Muscle of leg (tissue), 11 donors: ENCODE measurements around the gene CHN2. TPM values are rescaled to one million over a fixed set of nuclear protein-coding genes. Genes with fewer than 3 reads are reported as not detected.
A peak's percentile ranks its signal among the peaks of the same experiment; 100 is the strongest.

Source experiments
- DNase-seq: peaks from one replicate; pipeline ENCODE4 v3.0.0; 2013
- H3K27ac ChIP-seq: one replicate; pipeline ENCODE4 v1.5.1; 2013; ENCODE audit warnings: mild to moderate bottlenecking, low read length, control low read depth
- H3K27me3 ChIP-seq: one replicate; pipeline ENCODE4 v1.6.1; 2013; ENCODE audit warnings: low read length; ENCODE audit not compliant: control insufficient read depth, insufficient read depth
- H3K36me3 ChIP-seq: one replicate; pipeline ENCODE4 v1.6.1; 2013; ENCODE audit warnings: low read length; ENCODE audit not compliant: control insufficient read depth, insufficient read depth
- H3K4me1 ChIP-seq: one replicate; pipeline ENCODE4 v1.6.1; 2013; ENCODE audit warnings: low read length; ENCODE audit not compliant: control insufficient read depth, insufficient read depth
- H3K4me3 ChIP-seq: one replicate; pipeline ENCODE4 v1.5.1; 2013; ENCODE audit warnings: low read length, control low read depth
- H3K9me3 ChIP-seq: replicated peaks from 2 replicates; pipeline ENCODE4 v1.6.1; 2013; ENCODE audit warnings: low read depth, low read length; ENCODE audit not compliant: control insufficient read depth
- WGBS: methylation state at CpG from one replicate; pipeline ENCODE4 v1.1.5; 2013; ENCODE audit warnings: missing lambda C conversion rate; ENCODE audit not compliant: insufficient coverage; 5-methylcytosine and 5-hydroxymethylcytosine counted together
- polyA plus RNA-seq, 8 donors: library from polyadenylated mRNA; unstranded; fragments of 120-200 nt; gene quantifications; one replicate each; pipeline versions ENCODE4 v1.2.1 to v1.2.3, GENCODE V29; 2013; ENCODE audit warnings: inconsistent platforms in 1 of 8, low replicate concordance in 1 of 8; ENCODE audit not compliant: insufficient read length in 8 of 8, insufficient read depth in 1 of 8
- total RNA-seq: library from RNA; stranded (reverse); fragments of 120-200 nt; gene quantifications from one replicate; pipeline ENCODE4 v1.2.4, GENCODE V29; 2013

CHN2 gene
- total and polyA plus RNA-seq, 9 donors, result 7.6 to 18.2 (median 10.2) TPM

GRCh38 chr7:29236071-29236580, 41.6 kb downstream of the CHN2 start:
- Histone ChIP-seq H3K4me3 (no peak overlapping the region), H3K4me1 (no peaks in the 10 kb centered on the region), H3K9me3 (no peaks in the 10 kb centered on the region), H3K36me3 (no peaks in the 10 kb centered on the region), H3K27me3 (no peaks in the 10 kb centered on the region), H3K27ac (no peak overlapping the region)
- no peak for DNase-seq
- no CpG with 5 or more reads among the region's 1 CpG for WGBS

GRCh38 chr7:29236649-29237048, 42.1 kb downstream of the CHN2 start:
- Histone ChIP-seq H3K9me3 (no peaks in the 10 kb centered on the region), H3K27me3 (no peaks in the 10 kb centered on the region), H3K36me3 (no peaks in the 10 kb centered on the region), H3K4me1 (no peaks in the 10 kb centered on the region), H3K27ac (no peak overlapping the region), H3K4me3 (no peak overlapping the region)
- DNase-seq, result no peak

- H3K27ac ChIP-seq, result no peak overlapping the region
- no peaks in the 10 kb centered on the region for H3K36me3 ChIP-seq
- H3K4me3 ChIP-seq, result no peak overlapping the region
- 50% methylated on average over 2 of the region's 3 CpGs for WGBS
- peak; percentile 49 for DNase-seq
- H3K9me3 ChIP-seq, result no peaks in the 10 kb centered on the region
- H3K27me3 ChIP-seq, result no peaks in the 10 kb centered on the region
- no peaks in the 10 kb centered on the region for H3K4me1 ChIP-seq
These were observed 42.9 kb downstream of the CHN2 start for GRCh38 chr7:29237489-29237888.

GRCh38 chr7:29239638-29240037, 45.1 kb downstream of the CHN2 start:
- no peaks in the 10 kb centered on the region for H3K4me1 ChIP-seq
- H3K27ac ChIP-seq, result no peak overlapping the region
- DNase-seq, result no peak
- H3K27me3 ChIP-seq, result no peaks in the 10 kb centered on the region
- WGBS, result no CpG with 5 or more reads among the region's 1 CpG
- no peaks in the 10 kb centered on the region for H3K36me3 ChIP-seq
- H3K4me3 ChIP-seq, result no peak overlapping the region
- H3K9me3 ChIP-seq, result no peaks in the 10 kb centered on the region

- Histone ChIP-seq H3K4me1 (no peaks in the 10 kb centered on the region), H3K4me3 (no peak overlapping the region), H3K9me3 (no peaks in the 10 kb centered on the region), H3K27me3 (no peaks in the 10 kb centered on the region), H3K36me3 (no peaks in the 10 kb centered on the region), H3K27ac (no peak overlapping the region)
- DNase-seq, result no peak
- no CpG with 5 or more reads among the region's 3 CpGs for WGBS
These were observed 47.7 kb downstream of the CHN2 start for GRCh38 chr7:29242265-29242664.

GRCh38 chr7:29243910-29244655, 49.5 kb downstream of the CHN2 start:
- Histone ChIP-seq H3K4me1 (no peaks in the 10 kb centered on the region), H3K27me3 (no peaks in the 10 kb centered on the region), H3K9me3 (no peaks in the 10 kb centered on the region), H3K36me3 (no peaks in the 10 kb centered on the region), H3K4me3 (no peak overlapping the region), H3K27ac (no peak overlapping the region)
- DNase-seq, result no peak
- 93% methylated on average over 5 of the region's 11 CpGs for WGBS

- DNase-seq, result no peak
- Histone ChIP-seq H3K36me3 (no peaks in the 10 kb centered on the region), H3K27ac (no peak overlapping the region), H3K9me3 (no peaks in the 10 kb centered on the region), H3K4me1 (no peaks in the 10 kb centered on the region), H3K27me3 (no peaks in the 10 kb centered on the region), H3K4me3 (no peak overlapping the region)
- 90% methylated on average over 5 of the region's 6 CpGs for WGBS
These were observed 52.8 kb downstream of the CHN2 start for GRCh38 chr7:29247224-29247962.

GRCh38 chr7:29247963-29248236, 53.3 kb downstream of the CHN2 start:
- Histone ChIP-seq H3K27ac (no peak overlapping the region), H3K9me3 (no peaks in the 10 kb centered on the region), H3K4me1 (no peaks in the 10 kb centered on the region), H3K4me3 (no peak overlapping the region), H3K36me3 (no peaks in the 10 kb centered on the region), H3K27me3 (no peaks in the 10 kb centered on the region)
- DNase-seq, result no peak
- WGBS, result 83% methylated on average over 3 of the region's 3 CpGs

GRCh38 chr7:29248713-29249382, 54.3 kb downstream of the CHN2 start:
- H3K4me3 ChIP-seq, result no peak overlapping the region
- no peaks in the 10 kb centered on the region for H3K4me1 ChIP-seq
- H3K36me3 ChIP-seq, result no peaks in the 10 kb centered on the region
- no peak overlapping the region for H3K27ac ChIP-seq
- no peaks in the 10 kb centered on the region for H3K27me3 ChIP-seq
- WGBS, result 78% methylated on average over 4 of the region's 8 CpGs
- DNase-seq, result no peak
- H3K9me3 ChIP-seq, result no peaks in the 10 kb centered on the region

GRCh38 chr7:29249383-29249750, 54.8 kb downstream of the CHN2 start:
- Histone ChIP-seq H3K27me3 (no peaks in the 10 kb centered on the region), H3K9me3 (no peaks in the 10 kb centered on the region), H3K27ac (no peak overlapping the region), H3K4me1 (no peaks in the 10 kb centered on the region), H3K4me3 (no peak overlapping the region), H3K36me3 (no peaks in the 10 kb centered on the region)
- no peak for DNase-seq
- WGBS, result 71% methylated on average over 2 of the region's 7 CpGs
